Breast epithelium (tissue), 4 donors: ENCODE data around the gene ACACB. TPM values are rescaled to one million over a fixed set of nuclear protein-coding genes. Genes with fewer than 3 reads are reported as not detected.
A peak's percentile ranks its signal among the peaks of the same experiment; 100 is the strongest.

Experiments used
- DNase-seq, 2 donors: peaks; one replicate each; pipeline ENCODE4 v3.0.0-alpha.2; 2019; ENCODE audit warnings: low spot score in 2 of 2
- H3K27ac ChIP-seq, 2 donors: fragments of 200-600 bp; sonication (generic) in 1 of 2; one replicate each; pipeline ENCODE4 v1.5.1; 2016 to 2019; ENCODE audit warnings: mild to moderate bottlenecking in 1 of 2
- H3K27me3 ChIP-seq, 2 donors: fragments of 200-600 bp; sonication (generic) in 1 of 2; one replicate each; pipeline versions ENCODE4 v1.5.1 to v1.6.0; 2017 to 2019; ENCODE audit warnings: control low read depth in 1 of 2, mild to moderate bottlenecking in 1 of 2
- H3K36me3 ChIP-seq: fragments of 200-600 bp; one replicate; pipeline ENCODE4 v1.5.1; 2019
- H3K4me1 ChIP-seq, 2 donors: fragments of 200-600 bp; sonication (generic); one replicate each; pipeline ENCODE4 v1.5.1; 2016 to 2019; ENCODE audit warnings: control low read depth in 1 of 2
- H3K4me3 ChIP-seq, 3 donors: fragments of 200-600 bp; sonication (generic); 1 replicate in 2 of 3; 2 replicates in 1 of 3; pipeline ENCODE4 v1.5.1; 2016 to 2019; ENCODE audit warnings: mild to moderate bottlenecking in 3 of 3, moderate library complexity in 2 of 3
- H3K9me3 ChIP-seq, 2 donors: fragments of 200-600 bp; sonication (generic) in 1 of 2; one replicate each; pipeline ENCODE4 v1.5.1; 2016 to 2019; ENCODE audit warnings: control low read depth in 1 of 2
- POLR2A ChIP-seq: fragments of 450-650 bp; IDR thresholded peaks from one replicate; pipeline ENCODE4 v1.6.1; 2016; ENCODE audit warnings: antibody characterized with exemption, mild to moderate bottlenecking, moderate library complexity
- POLR2AphosphoS5 ChIP-seq, 3 donors: sonication (generic); formaldehyde crosslinking; IDR thresholded peaks; one replicate each; pipeline ENCODE4 v1.6.1; 2017; ENCODE audit warnings: antibody characterized with exemption in 3 of 3
- intact Hi-C: fragments of 100-400 bp; cut with DNase I; formaldehyde crosslinking; loops from one replicate; pipeline ENCODE4 v1.15.1; 2023; ENCODE audit warnings: low total_unique reads
- total RNA-seq, 3 donors: library from RNA; depleted of rRNA; stranded (reverse); fragments of >200 nt; gene quantifications; one replicate each; pipeline ENCODE4 v1.1.0, GENCODE V29; 2016
- TF ChIP-seq, protein P1 (sequence below), 3 donors: fragments of 450-650 bp; IDR thresholded peaks; one replicate each; pipeline ENCODE4 v1.5.1; 2016 to 2017; ENCODE audit warnings: antibody characterized with exemption in 3 of 3, mild to moderate bottlenecking in 3 of 3, moderate library complexity in 3 of 3

Gene ACACB
- total RNA-seq, 3 donors from 2014 or later = 223 to 957 (median 301) TPM

- Histone ChIP-seq H3K36me3 (no peaks in the 10 kb centered on the region), H3K4me3 (no peak overlapping the region), H3K4me1 (no peaks in the 10 kb centered on the region), H3K9me3 (no peaks in the 10 kb centered on the region), H3K27me3 (no peaks in the 10 kb centered on the region), H3K27ac (no peak overlapping the region)
- intact Hi-C loops = no loop called here
- no peak for TF ChIP-seq POLR2A
- TF ChIP-seq, protein P1, sequence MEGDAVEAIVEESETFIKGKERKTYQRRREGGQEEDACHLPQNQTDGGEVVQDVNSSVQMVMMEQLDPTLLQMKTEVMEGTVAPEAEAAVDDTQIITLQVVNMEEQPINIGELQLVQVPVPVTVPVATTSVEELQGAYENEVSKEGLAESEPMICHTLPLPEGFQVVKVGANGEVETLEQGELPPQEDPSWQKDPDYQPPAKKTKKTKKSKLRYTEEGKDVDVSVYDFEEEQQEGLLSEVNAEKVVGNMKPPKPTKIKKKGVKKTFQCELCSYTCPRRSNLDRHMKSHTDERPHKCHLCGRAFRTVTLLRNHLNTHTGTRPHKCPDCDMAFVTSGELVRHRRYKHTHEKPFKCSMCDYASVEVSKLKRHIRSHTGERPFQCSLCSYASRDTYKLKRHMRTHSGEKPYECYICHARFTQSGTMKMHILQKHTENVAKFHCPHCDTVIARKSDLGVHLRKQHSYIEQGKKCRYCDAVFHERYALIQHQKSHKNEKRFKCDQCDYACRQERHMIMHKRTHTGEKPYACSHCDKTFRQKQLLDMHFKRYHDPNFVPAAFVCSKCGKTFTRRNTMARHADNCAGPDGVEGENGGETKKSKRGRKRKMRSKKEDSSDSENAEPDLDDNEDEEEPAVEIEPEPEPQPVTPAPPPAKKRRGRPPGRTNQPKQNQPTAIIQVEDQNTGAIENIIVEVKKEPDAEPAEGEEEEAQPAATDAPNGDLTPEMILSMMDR (IDR thresholded peaks at IDR 0.05) = no peak
- no peak for DNase-seq
Measured at GRCh38 chr12:109124878-109125648, 8.7 kb downstream of the ACACB start.

GRCh38 chr12:109125791-109126190, 9.4 kb downstream of the ACACB start:
- H3K27ac ChIP-seq = no peak overlapping the region
- no peak overlapping the region for H3K4me3 ChIP-seq
- no peaks in the 10 kb centered on the region for H3K4me1 ChIP-seq
- DNase-seq = no peak
- TF ChIP-seq, protein P1 (IDR thresholded peaks at IDR 0.05) = no peak
- TF ChIP-seq POLR2AphosphoS5 (IDR thresholded peaks at IDR 0.05) (no peak), POLR2A (no peak)
- H3K27me3 ChIP-seq = no peaks in the 10 kb centered on the region
- intact Hi-C loops = loop anchor here (1.0 kb wide), 1 partner anchor 24 kb away; no protein-coding TSS in a partner anchor
- H3K36me3 ChIP-seq = no peaks in the 10 kb centered on the region
- no peaks in the 10 kb centered on the region for H3K9me3 ChIP-seq

GRCh38 chr12:109126784-109127183, 10.4 kb downstream of the ACACB start:
- H3K4me1 ChIP-seq = no peaks in the 10 kb centered on the region
- H3K9me3 ChIP-seq = no peaks in the 10 kb centered on the region
- DNase-seq = no peak
- no peaks in the 10 kb centered on the region for H3K36me3 ChIP-seq
- intact Hi-C loops = loop anchor here (1.0 kb wide), 1 partner anchor 23 kb away; no protein-coding TSS in a partner anchor
- H3K27me3 ChIP-seq = no peaks in the 10 kb centered on the region
- no peak overlapping the region for H3K4me3 ChIP-seq
- TF ChIP-seq POLR2AphosphoS5 (IDR thresholded peaks at IDR 0.05) = no peak
- TF ChIP-seq, protein P1 (IDR thresholded peaks at IDR 0.05) = no peak
- no peak for TF ChIP-seq POLR2A
- peak overlapping the region in 1 of 2 donors; percentile 46 for H3K27ac ChIP-seq

GRCh38 chr12:109127533-109128242, 11.3 kb downstream of the ACACB start:
- Histone ChIP-seq H3K27ac (no peak overlapping the region), H3K4me3 (no peak overlapping the region), H3K9me3 (no peaks in the 10 kb centered on the region), H3K36me3 (no peaks in the 10 kb centered on the region), H3K27me3 (no peaks in the 10 kb centered on the region), H3K4me1 (no peaks in the 10 kb centered on the region)
- DNase-seq = no peak
- intact Hi-C loops = no loop called here
- TF ChIP-seq POLR2AphosphoS5 (IDR thresholded peaks at IDR 0.05) (no peak), POLR2A (no peak)
- TF ChIP-seq, protein P1 (IDR thresholded peaks at IDR 0.05) = no peak
